VCaP (cell line): ENCODE data around the gene KCNJ6.

Experiments used
- H3K27ac ChIP-seq: fragments of 450-650 bp; 2 replicates; pipeline ENCODE4 v1.5.1; 2017
- CTCF ChIP-seq: fragments of 450-650 bp; conservative IDR thresholded peaks from 2 replicates; pipeline ENCODE4 v1.5.1; 2017; ENCODE audit warnings: mild to moderate bottlenecking, moderate library complexity

The KCNJ6 gene

GRCh38 chr21:37855271-37855646, 61.0 kb downstream of the KCNJ6 start:
- no peak for TF ChIP-seq CTCF

GRCh38 chr21:37849506-37850102, 66.7 kb downstream of the KCNJ6 start:
- no peak for TF ChIP-seq CTCF
- no peak overlapping the region for H3K27ac ChIP-seq

More at GRCh38 chr21:37855271-37855646, 61.0 kb downstream of the KCNJ6 start:
- H3K27ac ChIP-seq, result no peak overlapping the region

GRCh38 chr21:37848721-37849490, 67.4 kb downstream of the KCNJ6 start:
- no peak overlapping the region for H3K27ac ChIP-seq
- no peak for TF ChIP-seq CTCF

- peak overlapping the region; percentile 28; the same call in 1 of the 2 replicates for H3K27ac ChIP-seq
- no peak for TF ChIP-seq CTCF
Measured at GRCh38 chr21:37845535-37845934, 70.7 kb downstream of the KCNJ6 start.

- H3K27ac ChIP-seq, result no peak overlapping the region
- no peak for TF ChIP-seq CTCF
Measured at GRCh38 chr21:37843191-37843590, 73.1 kb downstream of the KCNJ6 start.

- TF ChIP-seq CTCF, result no peak
Measured at GRCh38 chr21:37842163-37842919, 73.9 kb downstream of the KCNJ6 start.

GRCh38 chr21:37837381-37837780, 78.9 kb downstream of the KCNJ6 start:
- TF ChIP-seq CTCF, result no peak
- H3K27ac ChIP-seq, result no peak overlapping the region

More at GRCh38 chr21:37842163-37842919, 73.9 kb downstream of the KCNJ6 start:
- no peak overlapping the region for H3K27ac ChIP-seq
